SK-N-SH (cell line): ENCODE measurements around the gene ARTN. TPM values are rescaled to one million over a fixed set of nuclear protein-coding genes. Genes with fewer than 3 reads are reported as not detected.

Experiments
- CTCF ChIA-PET: fragments of 300-600, 350-600 bp; formaldehyde crosslinking; extraction: SDS; loops from one replicate; lab custom pipeline; 2021; lab: Yijun Ruan, JAX
- POLR2A ChIA-PET: fragments of 350-600 bp; sonication (Branson Sonifier 250); formaldehyde crosslinking; extraction: SDS; loops from one replicate; lab custom pipeline; 2020; ENCODE audit warnings: antibody characterized with exemption, inconsistent platforms; lab: Yijun Ruan, JAX
- DNase-seq: peaks from one replicate; pipeline ENCODE4 v3.0.0; 2012
- H2AFZ ChIP-seq: fragments of 200-600 bp; sonication (generic); 2 replicates; pipeline ENCODE4 v1.8.1; 2016; ENCODE audit warnings: antibody characterized with exemption, mild to moderate bottlenecking, low read depth
- H3F3A ChIP-seq: fragments of 200-600 bp; sonication (generic); replicated peaks from 2 replicates; pipeline ENCODE3; 2016; ENCODE audit warnings: antibody characterized with exemption, mild to moderate bottlenecking; ENCODE audit not compliant: insufficient read depth
- H3K27ac ChIP-seq, 2 experiments: fragments of 200-500 bp in 1 of 2; fragments of 200-600 bp in 1 of 2; sonication (Bioruptor generic) in 1 of 2; sonication (generic), shearing (Covaris generic) in 1 of 2; 2 replicates each; pipeline versions ENCODE4 v1.5.1 to v1.6.1; 2014 to 2016; ENCODE audit warnings: low read depth in 2 of 2, inconsistent platforms in 1 of 2, low read length in 1 of 2, mild to moderate bottlenecking in 1 of 2, mixed read lengths in 1 of 2
- H3K27me3 ChIP-seq: fragments of 200-600 bp; sonication (generic), shearing (Covaris generic); 2 replicates; pipeline ENCODE4 v1.6.1; 2016; ENCODE audit warnings: mixed run types; ENCODE audit not compliant: insufficient read depth
- H3K36me3 ChIP-seq, 2 experiments: fragments of 200-500 bp in 1 of 2; fragments of 200-600 bp in 1 of 2; sonication (Bioruptor generic) in 1 of 2; sonication (generic) in 1 of 2; replicated peaks in 1 of 2; 2 replicates each; pipeline versions ENCODE3 to v1.5.1; 2014 to 2016; ENCODE audit warnings: low read length in 1 of 2, mild to moderate bottlenecking in 1 of 2; ENCODE audit not compliant: insufficient read depth in 2 of 2, control insufficient read depth in 1 of 2
- H3K4me1 ChIP-seq, 2 experiments: fragments of 200-500 bp in 1 of 2; fragments of 200-600 bp in 1 of 2; sonication (Bioruptor generic) in 1 of 2; sonication (generic), shearing (Covaris generic) in 1 of 2; 2 replicates each; pipeline versions ENCODE4 v1.5.1 to v1.6.1; 2014 to 2016; ENCODE audit warnings: low read depth in 1 of 2, low read length in 1 of 2, mixed run types in 1 of 2; ENCODE audit not compliant: insufficient read depth in 2 of 2, control insufficient read depth in 1 of 2
- H3K4me2 ChIP-seq: fragments of 200-600 bp; sonication (generic), shearing (Covaris generic); 2 replicates; pipeline ENCODE4 v1.6.1; 2017; ENCODE audit warnings: mixed run types
- H3K4me3 ChIP-seq, 2 experiments: fragments of 200-500 bp in 1 of 2; fragments of 200-600 bp in 1 of 2; sonication (Bioruptor generic) in 1 of 2; sonication (generic), shearing (Covaris generic) in 1 of 2; 2 replicates each; pipeline versions ENCODE4 v1.5.1 to v1.8.1; 2014 to 2016; ENCODE audit warnings: low read depth in 2 of 2, inconsistent platforms in 1 of 2, low read length in 1 of 2, mild to moderate bottlenecking in 1 of 2, mixed read lengths in 1 of 2, moderate library complexity in 1 of 2
- H3K79me2 ChIP-seq: fragments of 200-600 bp; sonication (generic); 2 replicates; pipeline ENCODE4 v1.8.1; 2017; ENCODE audit warnings: mild to moderate bottlenecking; ENCODE audit not compliant: insufficient read depth
- H3K9ac ChIP-seq: fragments of 200-600 bp; sonication (generic); 2 replicates; pipeline ENCODE4 v1.6.1; 2017; ENCODE audit warnings: mixed run types
- H3K9me2 ChIP-seq: fragments of 200-600 bp; sonication (generic); 2 replicates; pipeline ENCODE4 v1.6.1; 2017; ENCODE audit warnings: mixed run types
- H3K9me3 ChIP-seq: fragments of 200-600 bp; sonication (generic); 2 replicates; pipeline ENCODE4 v1.6.1; 2017; ENCODE audit warnings: mixed run types, mild to moderate bottlenecking, moderate library complexity
- H4K20me1 ChIP-seq: fragments of 200-600 bp; sonication (generic); 2 replicates; pipeline ENCODE4 v1.6.1; 2017; ENCODE audit warnings: mild to moderate bottlenecking, mixed run types; ENCODE audit not compliant: insufficient read depth
- ELF1 ChIP-seq: IDR thresholded peaks from 2 replicates; pipeline ENCODE4 v1.4.0; 2012
- FOXJ3 ChIP-seq: sonication (generic); formaldehyde crosslinking; IDR thresholded peaks from 2 replicates; pipeline ENCODE4 v1.5.1; 2020; ENCODE audit warnings: mild to moderate bottlenecking, missing genetic modification reagents
- GATA2 ChIP-seq: sonication (generic); formaldehyde crosslinking; IDR thresholded peaks from 2 replicates; pipeline ENCODE4 v1.5.0; 2020; ENCODE audit warnings: mild to moderate bottlenecking, missing genetic modification reagents
- JUND ChIP-seq: IDR thresholded peaks from 2 replicates; pipeline ENCODE4 v1.4.0; 2012
- POLR2AphosphoS5 ChIP-seq: IDR thresholded peaks from 2 replicates; pipeline ENCODE4 v1.6.1; 2012; ENCODE audit warnings: low read depth, low read length
- RCOR1 ChIP-seq: fragments of 150-350 bp; IDR thresholded peaks from 2 replicates; pipeline ENCODE4 v1.6.1; 2017; ENCODE audit warnings: antibody characterized with exemption, low read length
- TAF1 ChIP-seq: IDR thresholded peaks from 2 replicates; pipeline ENCODE4 v1.6.1; 2012; ENCODE audit warnings: low read depth, mild to moderate bottlenecking, low read length, moderate library complexity, borderline replicate concordance
- YY1 ChIP-seq: IDR thresholded peaks from 2 replicates; pipeline ENCODE4 v1.4.0; 2012; ENCODE audit warnings: low read depth, mild to moderate bottlenecking
- WGBS: methylation state at CpG from one replicate; pipeline ENCODE4 v1.1.6; 2017; ENCODE audit warnings: low lambda C conversion rate; 5-methylcytosine and 5-hydroxymethylcytosine counted together
- polyA plus RNA-seq, 3 experiments: library from polyadenylated mRNA; depleted of rRNA; stranded (reverse); fragments of >200 nt; gene quantifications; 2 replicates each; pipeline ENCODE4 v1.2.3, GENCODE V29; 2012
- TF ChIP-seq, protein P1 (sequence below): IDR thresholded peaks from 2 replicates; pipeline ENCODE4 v1.4.0; 2012; ENCODE audit warnings: low read depth, borderline replicate concordance
- TF ChIP-seq, protein P2 (sequence below): fragments of 200-600 bp; sonication (generic); IDR thresholded peaks from 2 replicates; pipeline ENCODE4 v1.6.1; 2017; ENCODE audit warnings: antibody characterized with exemption, mild to moderate bottlenecking, moderate library complexity

ARTN gene
- polyA plus RNA-seq, 1 of the 3 experiments (the other 2 are of a cell fraction) = 0.69 TPM

DNA sequence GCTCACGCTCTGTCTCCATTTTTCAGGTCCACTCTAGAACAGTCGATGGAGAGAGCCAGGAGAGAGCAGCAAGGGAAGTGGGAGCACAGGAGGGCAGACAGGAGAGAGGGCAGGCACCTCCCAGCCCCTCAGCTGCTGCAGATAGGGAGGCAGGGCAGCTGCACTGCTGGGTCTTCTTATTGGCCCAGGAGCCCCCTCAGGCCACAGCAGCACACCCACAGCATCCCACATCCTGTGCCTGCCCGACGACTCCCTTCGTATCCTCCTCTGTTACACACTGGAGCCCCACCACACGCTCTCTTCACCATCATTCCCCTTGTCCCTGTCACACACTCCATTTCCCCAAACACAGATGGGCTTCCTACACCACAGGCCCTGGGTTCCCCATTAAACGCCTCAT is 13.7 kb upstream of the ARTN start:
- Histone ChIP-seq H3K79me2 (no peaks in the 10 kb centered on the region), H3K27me3 (no peaks in the 10 kb centered on the region), H3K9me2 (no peaks in the 10 kb centered on the region), H3K4me1 (peaks cover 0 to under 1% of the 10 kb centered on the region in 2 experiments; a peak in 2 of 4 replicates), H2AFZ (no peak overlapping the region), H3K4me2 (no peak overlapping the region), H3K4me3 (no peak overlapping the region), H4K20me1 (no peaks in the 10 kb centered on the region), H3K9ac (no peak overlapping the region), H3F3A (peaks cover 19% of the 10 kb centered on the region), H3K36me3 (no peaks in the 10 kb centered on the region), H3K27ac (no peak overlapping the region), H3K9me3 (no peaks in the 10 kb centered on the region)
- 87% methylated on average over 7 of the region's 7 CpGs for WGBS
- ChIA-PET POLR2A (no interaction called here), CTCF (interaction anchor here (1.0 to 16.3 kb wide), 3 partner anchors 13 to 156 kb away, joined by 3 to 175 read pairs (median 5); partner anchors contain the start of gene ARTN)
- no peak for DNase-seq
- TF ChIP-seq, protein P1, sequence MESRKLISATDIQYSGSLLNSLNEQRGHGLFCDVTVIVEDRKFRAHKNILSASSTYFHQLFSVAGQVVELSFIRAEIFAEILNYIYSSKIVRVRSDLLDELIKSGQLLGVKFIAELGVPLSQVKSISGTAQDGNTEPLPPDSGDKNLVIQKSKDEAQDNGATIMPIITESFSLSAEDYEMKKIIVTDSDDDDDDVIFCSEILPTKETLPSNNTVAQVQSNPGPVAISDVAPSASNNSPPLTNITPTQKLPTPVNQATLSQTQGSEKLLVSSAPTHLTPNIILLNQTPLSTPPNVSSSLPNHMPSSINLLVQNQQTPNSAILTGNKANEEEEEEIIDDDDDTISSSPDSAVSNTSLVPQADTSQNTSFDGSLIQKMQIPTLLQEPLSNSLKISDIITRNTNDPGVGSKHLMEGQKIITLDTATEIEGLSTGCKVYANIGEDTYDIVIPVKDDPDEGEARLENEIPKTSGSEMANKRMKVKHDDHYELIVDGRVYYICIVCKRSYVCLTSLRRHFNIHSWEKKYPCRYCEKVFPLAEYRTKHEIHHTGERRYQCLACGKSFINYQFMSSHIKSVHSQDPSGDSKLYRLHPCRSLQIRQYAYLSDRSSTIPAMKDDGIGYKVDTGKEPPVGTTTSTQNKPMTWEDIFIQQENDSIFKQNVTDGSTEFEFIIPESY = no peak

DNA sequence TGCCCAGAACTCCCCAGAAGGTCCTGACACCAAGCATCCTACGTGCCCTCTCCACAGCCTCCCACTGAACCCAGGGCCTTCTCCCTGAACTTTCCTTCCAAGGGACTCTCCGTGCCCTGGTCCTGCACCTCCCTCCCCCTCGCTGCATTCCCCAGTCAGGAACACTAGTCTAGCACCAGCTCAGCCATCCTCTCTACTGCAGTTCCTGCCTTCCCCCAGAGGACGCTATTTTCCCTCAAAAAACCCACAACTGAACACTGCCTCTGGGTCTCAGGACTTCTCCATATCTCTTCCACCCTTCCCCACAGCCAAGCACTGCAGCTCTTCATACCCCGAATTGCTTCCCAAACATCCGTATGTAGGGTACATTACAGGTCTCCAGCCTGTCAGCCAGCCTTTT is 12.6 kb upstream of the ARTN start:
- Histone ChIP-seq H3K9me2 (no peaks in the 10 kb centered on the region), H3K9ac (no peak overlapping the region), H3F3A (peaks cover 19% of the 10 kb centered on the region), H3K9me3 (no peaks in the 10 kb centered on the region), H3K27ac (no peak overlapping the region), H4K20me1 (no peaks in the 10 kb centered on the region), H2AFZ (no peak overlapping the region), H3K4me3 (no peak overlapping the region), H3K79me2 (no peaks in the 10 kb centered on the region), H3K4me1 (no peaks in the 10 kb centered on the region; a peak in 1 of 4 replicates), H3K4me2 (no peak overlapping the region), H3K36me3 (peaks cover 2 to 3% of the 10 kb centered on the region in 2 experiments), H3K27me3 (no peaks in the 10 kb centered on the region)
- no peak for TF ChIP-seq YY1
- TF ChIP-seq ELF1 = no peak
- no peak for DNase-seq
- ChIA-PET CTCF (interaction anchor here (1.3 to 16.3 kb wide), 2 partner anchors 12 to 157 kb away, joined by 8 to 175 read pairs; partner anchors contain the start of gene ARTN), POLR2A (no interaction called here)
- WGBS = 96% methylated on average over 5 of the region's 6 CpGs

DNA sequence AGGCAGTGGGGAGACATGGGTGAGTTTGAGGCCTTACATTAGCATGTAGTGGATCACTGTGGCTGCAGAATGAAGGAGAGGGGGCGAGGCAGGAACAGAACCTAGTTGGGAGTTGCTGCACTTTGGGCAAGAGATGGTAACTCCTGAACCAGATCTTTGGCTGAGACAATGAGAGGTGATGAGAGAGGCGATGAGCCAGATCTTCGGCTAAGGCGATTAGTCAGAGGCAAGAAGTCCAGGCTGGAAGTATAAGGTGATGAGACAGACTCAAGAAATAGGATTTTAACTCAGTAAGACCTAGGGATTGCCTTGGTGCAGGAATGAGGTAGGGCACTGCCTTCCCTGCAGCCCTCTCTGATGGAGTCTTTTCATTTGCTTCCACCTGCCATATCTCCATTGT is 9.1 kb upstream of the ARTN start:
- Histone ChIP-seq H4K20me1 (no peaks in the 10 kb centered on the region), H2AFZ (no peak overlapping the region), H3K9me2 (no peaks in the 10 kb centered on the region), H3K4me3 (no peak overlapping the region), H3K4me2 (no peak overlapping the region), H3K36me3 (peaks cover 2 to 6% of the 10 kb centered on the region in 2 experiments), H3K9me3 (no peaks in the 10 kb centered on the region), H3K9ac (no peak overlapping the region), H3K4me1 (no peaks in the 10 kb centered on the region; a peak in 1 of 4 replicates), H3F3A (peaks cover 3% of the 10 kb centered on the region), H3K27ac (no peak overlapping the region), H3K79me2 (no peaks in the 10 kb centered on the region), H3K27me3 (no peaks in the 10 kb centered on the region)
- ChIA-PET POLR2A (no interaction called here), CTCF (interaction anchor here (0.7 to 4.6 kb wide), 4 partner anchors 10 to 489 kb away, joined by 3 to 31 read pairs (median 4); no protein-coding TSS in a partner anchor)
- no peak for DNase-seq
- WGBS = 72% methylated on average over 4 of the region's 4 CpGs
- TF ChIP-seq GATA2 (no peak), JUND (no peak), FOXJ3 (no peak), TAF1 (no peak), RCOR1 (no peak), POLR2AphosphoS5 (no peak)
- TF ChIP-seq, protein P2, sequence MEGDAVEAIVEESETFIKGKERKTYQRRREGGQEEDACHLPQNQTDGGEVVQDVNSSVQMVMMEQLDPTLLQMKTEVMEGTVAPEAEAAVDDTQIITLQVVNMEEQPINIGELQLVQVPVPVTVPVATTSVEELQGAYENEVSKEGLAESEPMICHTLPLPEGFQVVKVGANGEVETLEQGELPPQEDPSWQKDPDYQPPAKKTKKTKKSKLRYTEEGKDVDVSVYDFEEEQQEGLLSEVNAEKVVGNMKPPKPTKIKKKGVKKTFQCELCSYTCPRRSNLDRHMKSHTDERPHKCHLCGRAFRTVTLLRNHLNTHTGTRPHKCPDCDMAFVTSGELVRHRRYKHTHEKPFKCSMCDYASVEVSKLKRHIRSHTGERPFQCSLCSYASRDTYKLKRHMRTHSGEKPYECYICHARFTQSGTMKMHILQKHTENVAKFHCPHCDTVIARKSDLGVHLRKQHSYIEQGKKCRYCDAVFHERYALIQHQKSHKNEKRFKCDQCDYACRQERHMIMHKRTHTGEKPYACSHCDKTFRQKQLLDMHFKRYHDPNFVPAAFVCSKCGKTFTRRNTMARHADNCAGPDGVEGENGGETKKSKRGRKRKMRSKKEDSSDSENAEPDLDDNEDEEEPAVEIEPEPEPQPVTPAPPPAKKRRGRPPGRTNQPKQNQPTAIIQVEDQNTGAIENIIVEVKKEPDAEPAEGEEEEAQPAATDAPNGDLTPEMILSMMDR = no peak
